Stimulated activated CD4-positive, alpha-beta T cell treated with anti-CD3 and anti-CD28 coated beads, Interleukin-4, amount 100 ng/mL, for 48 hours (primary cell): ENCODE data around the gene ZMAT5.

Experiments
- DNase-seq, 2 donors: peaks; one replicate each; pipeline ENCODE4 v3.0.0-alpha.2; 2020; ENCODE audit warnings: low read depth in 2 of 2

ZMAT5 gene

DNA sequence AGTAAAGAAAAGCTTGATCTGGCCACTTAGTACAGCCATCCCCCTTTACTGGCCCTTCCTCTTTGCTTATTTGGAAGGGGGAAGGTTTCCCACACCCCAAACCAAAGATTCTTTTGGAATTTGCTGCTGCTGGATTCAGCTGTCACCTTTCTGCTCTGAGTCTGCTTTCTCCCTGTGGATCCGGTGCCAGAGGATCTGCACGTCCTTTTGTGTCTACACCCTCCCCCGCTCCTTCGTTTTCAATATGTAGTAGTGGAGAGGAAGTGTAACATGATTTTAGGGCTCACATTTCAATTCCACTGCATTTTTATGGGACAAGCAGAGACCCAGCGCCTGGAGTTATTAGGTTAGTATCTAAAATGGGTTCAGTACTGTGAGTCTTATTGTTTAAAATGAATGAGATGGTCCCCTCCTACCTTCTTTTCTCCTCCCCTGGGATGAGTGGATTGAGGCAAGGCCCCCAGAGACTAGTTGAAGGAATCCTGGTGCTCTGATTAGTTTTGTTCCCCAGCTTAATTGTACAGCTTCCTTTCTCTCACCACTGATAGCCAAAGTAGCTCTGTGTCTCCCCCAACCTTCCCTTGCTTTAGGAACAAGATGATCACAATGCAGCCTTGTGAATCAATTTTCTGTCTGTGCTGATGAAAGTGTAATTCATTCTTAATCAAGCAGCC lies 77.5 kb downstream of the ZMAT5 start:
- DNase-seq, result no peak

DNA sequence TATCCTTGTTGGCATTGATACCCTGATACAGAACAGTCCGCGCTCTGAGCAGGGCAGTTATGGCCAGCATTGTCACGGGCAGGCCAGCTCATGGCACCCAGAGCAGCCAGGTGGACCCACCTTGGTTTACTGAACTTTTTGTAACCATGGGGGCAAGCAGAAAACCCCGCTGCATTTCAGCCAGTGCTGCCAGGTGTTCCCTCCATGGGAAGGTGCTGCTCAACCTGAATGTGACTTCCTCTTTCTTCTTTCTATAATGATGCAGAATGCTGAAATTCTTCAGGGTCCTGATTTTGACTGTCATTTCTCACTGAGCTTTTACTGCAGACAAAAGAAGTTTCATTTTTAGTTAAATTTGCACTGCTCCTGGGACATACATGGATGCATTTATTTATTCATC lies 82.6 kb downstream of the ZMAT5 start:
- no peak for DNase-seq

GRCh38 chr22:29683536-29683935 lies 83.3 kb downstream of the ZMAT5 start:
- DNase-seq, result no peak
